ENCODE data around the gene DAB2IP.

DAB2IP gene

DNA sequence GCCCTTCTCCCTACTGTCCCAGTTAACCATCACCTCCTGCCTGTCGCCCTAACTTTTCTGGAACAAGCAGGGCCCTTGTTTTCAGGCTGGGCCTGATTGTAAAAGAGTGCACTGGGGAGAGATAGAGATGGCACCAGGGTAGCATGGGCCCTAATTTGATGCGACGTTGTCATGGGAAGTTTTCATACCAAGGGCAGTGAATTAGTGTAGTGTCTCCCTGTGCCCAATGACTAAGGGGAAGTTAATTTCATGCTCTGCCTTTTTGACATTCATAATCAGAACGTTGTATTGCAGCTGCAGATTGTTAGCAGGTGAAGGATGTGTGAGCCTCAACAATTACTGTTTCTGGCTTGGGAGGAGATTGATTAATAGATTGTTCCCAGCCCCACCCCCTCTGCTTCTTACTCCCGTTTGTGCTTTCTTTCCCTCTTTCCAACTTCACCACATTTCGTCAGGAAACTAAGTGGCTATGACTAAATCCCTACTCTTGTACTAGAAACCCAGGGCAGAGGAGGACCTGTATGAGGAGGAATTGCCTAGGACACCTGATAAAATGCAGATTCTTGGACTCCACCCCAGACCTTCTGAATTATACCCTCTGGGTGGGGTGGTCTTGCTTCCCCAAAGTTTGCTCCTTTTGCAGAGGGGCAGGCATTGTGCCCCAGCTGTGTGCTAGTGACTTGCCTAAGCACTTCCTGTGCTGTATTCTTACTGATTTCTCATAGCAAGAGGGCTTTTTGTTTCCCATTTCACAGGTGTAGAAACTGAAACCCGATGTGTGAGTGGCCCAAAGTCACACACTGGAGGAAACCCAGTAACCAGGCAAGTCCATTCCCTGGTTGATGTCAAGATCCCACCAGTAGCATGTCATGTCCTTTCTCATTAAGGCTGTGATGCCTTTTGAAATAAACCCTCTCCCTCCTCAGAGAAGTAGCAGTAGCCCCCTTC is 56.3 kb downstream of the DAB2IP start:
- no peak for DNase-seq

- no peak for DNase-seq
These were observed 57.5 kb downstream of the DAB2IP start for GRCh38 chr9:121708768-121709488.

DNA sequence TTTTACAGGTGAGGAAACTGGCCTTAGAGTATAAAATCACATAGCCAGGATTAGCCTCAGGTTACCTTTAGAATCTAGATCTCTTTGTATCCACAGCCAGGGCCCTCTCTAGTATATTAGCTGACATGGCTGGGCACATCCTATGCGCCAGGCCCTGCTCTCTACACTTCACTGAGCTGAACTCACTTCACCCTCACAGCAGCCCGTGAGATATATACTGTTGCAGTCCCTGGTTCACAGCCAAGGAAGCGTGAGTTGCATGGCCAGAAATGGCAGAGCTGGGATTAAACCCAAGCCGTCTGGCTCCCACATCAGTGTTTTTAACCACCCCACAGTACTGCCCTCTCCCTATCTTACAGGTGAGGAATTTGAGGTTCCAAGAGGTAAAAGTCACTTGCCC is 58.4 kb downstream of the DAB2IP start:
- no peak for DNase-seq

DNA sequence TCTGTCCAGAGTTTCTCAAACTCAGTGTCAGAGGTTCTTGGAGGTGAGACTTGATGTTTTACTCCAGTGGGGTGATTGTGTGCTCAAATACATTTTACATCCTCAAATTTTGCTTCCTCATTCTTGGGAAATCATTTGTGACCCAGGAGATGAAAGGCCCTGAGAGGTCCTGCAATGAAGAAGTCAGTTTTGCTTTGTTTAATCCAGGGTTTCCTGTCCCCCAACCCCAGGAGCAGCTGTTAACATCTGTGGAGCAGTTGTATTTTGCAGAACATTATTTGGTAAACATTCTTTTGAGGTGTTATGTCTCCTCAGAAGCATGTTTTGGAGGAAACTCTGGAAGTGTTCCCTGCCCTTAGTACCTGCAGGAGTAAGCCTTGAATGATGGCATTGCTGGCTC is 59.8 kb downstream of the DAB2IP start:
- no peak for DNase-seq

- DNase-seq = no peak
These were observed 60.4 kb downstream of the DAB2IP start for GRCh38 chr9:121711797-121712196.

DNA sequence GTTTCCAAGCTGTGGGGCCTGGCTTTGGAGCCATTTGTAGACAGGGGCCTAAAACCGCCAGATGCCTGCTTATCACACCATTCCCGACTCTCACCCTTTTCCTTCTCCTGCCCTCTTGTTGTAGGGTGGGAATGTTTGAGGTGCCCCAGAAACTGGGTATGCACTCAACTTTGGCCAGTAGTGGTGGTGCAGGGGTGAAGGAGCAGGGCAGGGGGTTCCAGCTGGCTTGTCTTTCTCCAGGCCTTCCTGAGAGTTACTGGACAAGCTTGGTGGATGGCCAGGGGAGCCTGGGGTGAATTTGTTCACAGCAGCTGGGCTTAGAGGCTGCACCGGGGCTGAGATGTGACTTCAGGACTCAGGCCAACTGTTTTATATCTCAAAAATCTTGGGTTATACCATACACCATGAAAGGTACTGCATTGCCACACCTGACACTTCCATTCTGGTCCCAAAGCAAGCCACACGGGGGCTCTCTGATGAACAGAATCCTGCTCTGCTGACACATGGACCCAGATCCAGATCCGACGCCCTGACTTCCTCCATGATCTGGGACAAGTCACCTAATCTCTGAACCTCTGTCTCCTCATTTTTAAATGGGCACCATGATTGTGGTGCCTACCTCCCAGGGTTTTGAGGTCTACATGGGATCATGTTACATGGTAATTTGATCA is 62.1 kb downstream of the DAB2IP start:
- no peak for DNase-seq

- DNase-seq = no peak
These were observed 62.8 kb downstream of the DAB2IP start for GRCh38 chr9:121714075-121714705.

DNA sequence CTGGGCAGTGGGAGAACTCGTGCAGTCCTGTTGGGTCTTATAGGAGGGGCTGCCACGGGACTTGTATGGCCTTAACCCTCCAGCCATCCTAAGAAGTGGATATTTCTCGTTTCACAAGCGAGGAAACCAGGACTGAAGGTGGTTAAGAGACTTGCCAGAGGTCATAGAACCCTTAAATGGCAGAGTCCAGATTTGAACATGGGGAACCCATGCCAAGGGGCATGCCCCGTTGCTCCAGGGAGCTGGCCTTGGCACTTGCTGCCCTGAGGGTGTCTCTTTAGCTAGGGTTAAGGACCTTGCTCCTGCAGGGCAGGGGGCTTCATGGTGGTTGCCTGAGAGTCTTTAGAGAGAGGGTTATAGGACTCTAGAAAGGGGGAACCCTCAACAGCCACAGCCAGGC is 63.4 kb downstream of the DAB2IP start:
- no peak for DNase-seq

- no peak for DNase-seq
These were observed 65.9 kb downstream of the DAB2IP start for GRCh38 chr9:121717141-121717991.

DNA sequence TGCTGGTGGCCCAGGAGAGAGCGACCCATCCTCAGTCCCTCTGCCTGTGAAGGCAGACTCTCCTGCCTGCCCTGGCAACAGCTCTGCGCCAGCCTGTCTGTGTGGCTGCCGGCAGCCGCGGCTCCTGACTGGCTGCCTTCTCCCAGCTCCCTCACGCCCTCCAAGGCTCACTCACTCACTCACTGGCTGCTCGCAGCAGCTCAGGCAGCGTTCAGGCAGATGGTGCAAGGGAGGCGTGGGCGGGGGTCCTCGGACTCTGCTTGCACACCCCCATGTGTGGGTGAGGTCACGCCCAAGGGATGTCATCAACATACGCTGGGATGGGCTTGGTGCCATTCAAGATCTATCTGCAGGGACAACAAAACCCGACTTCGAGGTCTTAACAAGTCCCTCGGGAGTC is 66.7 kb downstream of the DAB2IP start:
- DNase-seq = no peak

DNA sequence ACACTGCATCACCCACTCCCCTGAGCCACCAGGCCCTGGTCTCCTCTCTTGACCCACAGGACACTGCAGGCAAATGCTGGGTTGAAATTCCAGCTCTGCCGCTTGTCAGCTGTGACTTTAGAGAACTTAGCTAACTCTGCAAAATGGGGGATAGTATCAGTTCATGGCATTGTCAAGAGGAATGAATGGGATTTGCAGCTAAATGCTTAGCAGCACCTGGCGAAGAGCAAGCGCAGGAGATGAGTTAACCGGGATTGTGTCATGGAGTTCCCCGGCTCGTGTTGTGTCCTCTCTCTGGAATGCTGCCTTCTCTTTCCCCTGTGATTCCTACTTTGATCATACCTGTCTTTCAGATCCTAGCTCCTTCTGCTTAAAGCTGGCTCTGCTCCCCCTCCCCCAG is 67.1 kb downstream of the DAB2IP start:
- DNase-seq = no peak

DNA sequence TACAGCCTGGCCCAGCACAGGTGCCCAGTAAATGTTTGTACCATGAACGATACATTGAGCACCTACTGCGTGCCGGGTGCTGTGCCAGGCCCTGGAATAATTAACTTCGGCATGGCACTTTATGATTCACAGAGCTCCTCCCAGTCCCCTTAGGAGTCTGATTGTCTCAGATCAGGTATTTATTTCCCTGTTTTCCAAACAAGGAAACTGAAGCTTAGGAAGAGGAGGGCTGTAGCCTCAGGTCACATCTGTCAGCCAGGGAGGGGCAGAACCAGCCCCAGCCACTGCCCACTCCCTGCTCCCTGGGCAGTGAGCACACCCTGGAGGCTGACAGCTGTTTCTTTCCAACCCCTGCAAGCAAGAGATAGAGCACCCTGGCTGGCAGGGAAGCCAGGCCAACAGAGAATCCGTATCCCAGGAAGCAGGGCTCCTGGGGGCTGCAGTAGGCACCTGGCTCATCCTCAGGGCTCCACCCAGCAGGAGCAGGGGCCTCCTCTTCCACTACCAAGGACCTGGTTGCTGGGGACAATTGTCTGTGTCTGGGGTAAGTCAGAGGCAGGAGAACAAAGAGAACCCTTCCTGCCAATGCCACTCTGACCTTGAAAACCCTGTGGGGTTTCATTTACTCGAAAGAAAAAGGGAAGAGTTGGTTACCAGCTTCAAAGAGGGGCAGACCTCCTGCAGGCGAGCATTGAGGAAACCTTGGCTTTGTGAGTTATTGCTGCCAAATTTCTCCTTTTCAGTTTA is 69.0 kb downstream of the DAB2IP start:
- DNase-seq = no peak

GRCh38 chr9:121721058-121721350 is 69.6 kb downstream of the DAB2IP start:
- DNase-seq = no peak

DNA sequence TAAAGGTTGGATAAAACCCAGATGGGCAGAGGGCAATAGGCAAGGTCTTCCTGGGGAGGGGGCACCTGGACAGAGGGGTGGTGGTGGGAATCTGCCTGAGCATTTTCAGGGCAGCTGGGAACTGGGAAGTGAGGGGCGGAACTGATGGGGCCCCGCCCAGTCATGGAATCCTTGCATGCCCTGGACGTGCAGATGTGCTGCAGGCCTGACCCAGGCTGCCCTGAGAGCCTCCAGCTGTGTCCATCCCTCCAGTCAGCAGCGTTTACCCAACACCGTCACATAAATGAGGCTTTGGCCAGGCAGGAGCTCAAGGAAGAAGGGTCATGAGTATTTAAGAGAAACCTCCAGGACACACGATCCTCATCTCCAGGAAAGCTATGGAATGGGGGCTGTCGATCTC is 70.3 kb downstream of the DAB2IP start:
- DNase-seq = no peak

- DNase-seq = no peak
These were observed 73.8 kb downstream of the DAB2IP start for GRCh38 chr9:121725008-121725775.

DNA sequence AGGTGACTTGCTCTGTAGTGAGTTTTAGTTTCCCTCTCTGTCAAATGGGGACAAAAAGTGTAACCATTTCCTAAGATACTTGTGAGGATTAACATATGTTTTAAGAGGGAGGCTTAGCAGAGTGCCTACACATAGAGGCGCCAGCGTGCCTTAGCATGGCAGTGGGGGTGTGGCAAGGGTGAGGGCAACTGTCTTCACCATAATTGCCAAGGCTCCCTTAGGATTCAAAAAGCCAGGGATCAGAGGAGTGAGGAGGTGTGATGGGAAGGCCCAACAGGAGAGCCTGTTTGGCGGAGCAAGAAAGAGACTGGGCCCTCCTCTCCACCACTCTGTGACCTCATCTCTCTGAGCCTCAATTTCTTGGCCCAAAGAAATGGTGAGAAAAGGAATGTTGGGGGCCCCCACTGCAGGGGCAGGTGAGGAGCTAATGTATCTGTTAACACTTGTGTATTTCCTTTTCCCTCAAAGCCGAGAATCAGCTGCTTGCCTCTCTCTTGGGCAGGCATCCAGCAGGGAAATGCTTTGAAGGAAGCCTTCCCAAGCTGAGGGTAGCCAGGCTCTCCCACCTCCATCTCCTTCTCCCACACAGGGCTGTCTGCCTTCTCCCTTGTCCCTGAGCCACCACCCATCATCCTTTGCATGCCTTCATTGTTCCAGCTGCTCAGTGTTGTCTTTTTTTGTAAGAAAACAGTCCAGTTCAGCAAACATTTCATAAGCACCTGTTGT is 76.0 kb downstream of the DAB2IP start:
- no peak for DNase-seq

GRCh38 chr9:121728916-121729315 is 77.5 kb downstream of the DAB2IP start:
- no peak for DNase-seq

- no peak for DNase-seq
These were observed 78.5 kb downstream of the DAB2IP start for GRCh38 chr9:121729769-121730562.

DNA sequence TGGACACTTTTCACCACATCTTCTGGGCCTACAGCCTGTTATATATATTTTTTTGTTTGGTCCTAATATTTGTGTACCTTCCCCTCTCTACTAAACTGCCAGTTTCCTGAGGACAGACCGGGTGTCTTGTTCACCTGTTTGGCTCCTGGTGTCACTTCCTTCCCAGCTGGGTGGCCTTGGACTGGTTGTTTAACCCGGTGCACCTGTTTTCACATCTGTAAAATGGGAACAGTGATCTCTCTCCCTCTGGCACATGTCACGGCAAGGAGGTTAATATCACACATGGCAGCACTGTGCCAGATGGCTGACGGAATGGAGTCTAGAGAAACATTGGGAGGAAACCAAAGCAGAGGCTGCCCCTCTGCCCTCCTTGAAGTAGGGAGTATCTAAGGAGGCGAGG is 79.7 kb downstream of the DAB2IP start:
- DNase-seq = no peak
